ENCODE data around the gene OSBPL3.

GRCh38 chr7:24800073-24800472, 179.9 kb downstream of the OSBPL3 start:
- TF ChIP-seq CTCF (IDR thresholded peaks at IDR 0.05) (no peak), POLR2A (IDR thresholded peaks at IDR 0.05) (no peak)
